Epidermal melanocyte (primary cell): ENCODE measurements around the gene MYO5B.
"Not testable (repeated sequence)": the region's sequence is repeated elsewhere in the genome, so short reads cannot be mapped to it uniquely, and the experiment has no call there.

Source experiments
- DNase-seq: peaks from one replicate; pipeline ENCODE4 v3.0.0; 2011; ENCODE audit warnings: low spot score; ENCODE audit not compliant: insufficient read length

The MYO5B gene

DNA sequence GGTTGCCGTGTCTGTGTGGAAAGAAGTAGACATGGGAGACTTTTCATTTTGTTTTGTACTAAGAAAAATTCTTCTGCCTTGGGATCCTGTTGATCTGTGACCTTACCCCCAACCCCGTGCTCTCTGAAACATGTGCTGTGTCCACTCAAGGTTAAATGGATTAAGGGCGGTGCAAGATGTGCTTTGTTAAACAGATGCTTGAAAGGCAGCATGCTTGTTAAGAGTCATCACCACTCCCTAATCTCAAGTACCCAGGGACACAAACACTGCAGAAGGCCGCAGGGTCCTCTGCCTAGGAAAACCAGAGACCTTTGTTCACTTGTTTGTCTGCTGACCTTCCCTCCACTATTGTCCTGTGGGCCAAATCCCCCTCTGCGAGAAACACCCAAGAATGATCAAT, 394.5 kb downstream of the MYO5B start:
- not testable (repeated sequence) for DNase-seq

DNA sequence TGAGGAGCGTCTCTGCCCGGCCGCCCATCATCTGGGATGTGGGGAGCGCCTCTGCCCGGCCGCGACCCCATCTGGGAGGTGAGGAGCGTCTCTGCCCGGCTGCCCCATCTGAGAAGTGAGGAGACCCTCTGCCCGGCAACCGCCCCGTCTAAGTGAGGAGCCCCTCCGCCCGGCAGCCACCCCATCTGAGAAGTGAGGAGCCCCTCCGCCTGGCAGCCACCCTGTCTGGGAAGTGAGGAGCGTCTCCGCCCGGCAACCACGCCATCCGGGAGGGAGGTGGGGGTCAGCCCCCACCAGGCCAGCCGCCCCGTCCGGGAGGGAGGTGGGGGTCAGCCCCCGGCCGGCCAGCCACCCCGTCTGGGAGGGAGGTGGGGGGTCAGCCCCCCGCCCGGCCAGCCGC, 395.1 kb downstream of the MYO5B start:
- not testable (repeated sequence) for DNase-seq

DNA sequence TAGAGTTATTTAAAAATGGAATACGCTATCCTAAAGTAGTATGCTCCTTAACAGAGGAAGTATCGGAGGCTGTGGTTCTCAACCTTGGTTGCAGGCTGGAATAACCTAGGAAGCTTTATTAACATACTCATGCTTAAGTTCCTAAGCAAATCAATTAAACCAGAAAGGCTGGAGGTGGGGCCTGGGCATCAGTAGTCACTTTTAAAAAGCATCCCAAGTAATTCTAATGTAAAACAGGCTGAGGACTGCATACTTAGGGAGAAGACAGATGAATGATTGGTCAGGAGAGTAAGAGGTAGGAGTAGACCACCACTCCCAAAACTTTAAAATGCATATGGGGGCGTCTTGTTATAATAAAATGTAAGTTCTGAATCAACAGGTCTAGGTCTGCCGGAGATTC, 396.9 kb downstream of the MYO5B start:
- DNase-seq: no peak

DNA sequence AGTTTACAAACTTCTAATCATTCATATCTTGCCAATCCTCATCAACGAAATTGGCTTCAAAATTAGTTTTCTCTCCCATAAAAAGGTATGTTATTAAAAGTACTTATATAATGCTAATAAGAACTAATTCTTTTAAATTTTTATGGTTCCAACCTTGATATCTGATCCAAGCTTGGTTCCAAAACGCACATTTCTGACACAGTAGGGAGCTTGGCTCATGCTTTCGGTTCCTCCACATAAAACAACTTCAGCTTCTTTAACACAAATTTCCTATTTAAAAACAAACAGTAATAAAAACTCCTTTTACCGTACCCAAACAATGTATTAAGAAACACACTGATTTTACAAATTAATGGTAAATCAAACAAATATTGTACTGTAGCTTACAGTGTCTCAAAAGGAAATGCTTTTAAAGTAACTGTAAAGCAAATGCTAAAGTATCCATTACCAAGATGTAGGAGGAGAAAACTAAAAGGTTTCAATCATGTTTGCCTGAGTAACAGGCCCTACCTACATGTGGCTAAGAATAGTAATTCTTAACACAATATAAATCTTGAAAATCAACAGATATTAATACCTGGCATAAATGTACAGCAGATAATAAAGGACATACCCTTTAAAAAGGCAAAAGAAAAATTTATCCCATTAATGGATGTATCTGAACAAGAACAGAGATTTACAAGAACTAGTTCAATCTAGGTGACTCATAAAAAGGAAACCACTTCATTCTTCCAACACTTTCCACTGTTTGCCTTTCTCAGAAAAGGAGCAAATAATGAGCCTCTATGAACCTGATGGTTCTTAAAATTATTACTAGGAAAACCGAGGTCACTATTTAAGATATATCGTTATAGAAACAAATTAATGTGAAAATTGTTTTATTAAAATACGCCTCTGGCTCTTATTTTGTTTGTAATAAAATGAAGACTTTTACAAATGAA, 399.1 kb downstream of the MYO5B start:
- no peak for DNase-seq

DNA sequence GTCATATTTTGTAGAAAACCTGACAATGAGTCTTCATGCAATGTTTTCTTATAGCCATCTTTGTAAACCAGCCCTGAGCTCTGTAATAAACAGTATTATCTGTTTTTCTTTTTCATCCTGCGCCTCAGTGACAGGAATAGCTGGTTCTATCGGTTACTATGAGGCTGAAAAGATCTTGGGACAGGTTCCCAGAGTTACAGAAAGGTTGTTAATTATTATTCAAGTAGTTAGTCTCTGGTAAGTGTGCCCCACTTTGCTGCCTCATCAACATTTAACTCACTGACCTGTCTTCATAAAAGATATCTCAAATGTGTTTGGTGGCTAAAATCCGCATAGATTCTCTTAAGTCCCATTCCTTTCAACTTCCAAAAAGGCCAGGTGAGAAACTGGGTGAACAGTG, 400.2 kb downstream of the MYO5B start:
- no peak for DNase-seq

DNA sequence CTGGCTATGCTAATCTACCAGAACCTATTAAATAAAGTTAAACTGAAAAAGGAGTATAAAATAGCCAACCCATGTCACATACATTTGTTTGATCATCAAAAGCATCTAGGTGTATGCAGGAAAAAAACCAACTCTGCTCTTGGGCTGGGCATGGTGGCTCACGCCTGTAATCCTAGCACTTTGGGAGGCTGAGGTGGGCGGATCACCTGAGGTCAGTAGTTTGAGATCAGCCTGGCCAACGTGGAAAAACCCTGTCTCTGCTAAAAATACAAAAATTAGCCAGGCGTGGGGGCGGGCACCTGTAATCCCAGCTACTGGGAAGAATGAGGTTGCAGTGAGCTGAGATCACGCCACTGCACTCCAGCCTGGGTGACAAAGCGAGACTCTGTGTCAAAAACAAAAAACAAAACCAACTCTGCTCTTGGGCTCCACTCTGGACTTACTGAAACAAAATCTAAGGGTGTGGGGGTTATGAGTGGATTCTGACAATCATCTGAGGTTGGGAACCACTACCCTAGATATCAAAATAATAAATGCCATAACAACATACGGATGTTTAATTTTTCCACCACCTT, 405.3 kb downstream of the MYO5B start:
- not testable (repeated sequence) for DNase-seq

DNA sequence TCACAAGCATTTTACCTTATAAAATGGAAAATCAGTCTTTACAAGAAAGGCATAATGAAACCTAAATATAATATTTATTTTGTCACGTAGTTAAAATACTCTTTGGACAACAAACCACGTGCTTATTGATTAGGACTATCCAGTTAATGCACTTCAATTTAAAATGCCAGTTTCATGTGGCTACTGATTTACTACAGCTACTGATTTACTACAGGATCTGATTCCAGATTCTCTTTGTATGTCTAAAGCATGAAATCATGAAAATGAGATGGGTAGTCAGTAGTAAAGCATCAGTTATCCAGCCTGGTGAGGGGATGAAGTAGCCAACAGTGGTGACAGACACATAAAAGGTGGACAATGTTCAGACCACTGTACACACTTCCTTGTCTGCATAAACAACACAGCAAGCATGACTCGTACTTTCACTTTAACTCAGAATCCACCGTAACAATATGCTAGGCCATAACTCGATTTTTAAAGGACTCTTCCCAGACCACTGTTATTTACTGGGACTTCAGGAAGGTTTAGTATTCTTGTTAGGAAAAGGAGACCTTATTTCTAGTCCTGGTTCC, 406.5 kb downstream of the MYO5B start:
- DNase-seq: no peak

DNA sequence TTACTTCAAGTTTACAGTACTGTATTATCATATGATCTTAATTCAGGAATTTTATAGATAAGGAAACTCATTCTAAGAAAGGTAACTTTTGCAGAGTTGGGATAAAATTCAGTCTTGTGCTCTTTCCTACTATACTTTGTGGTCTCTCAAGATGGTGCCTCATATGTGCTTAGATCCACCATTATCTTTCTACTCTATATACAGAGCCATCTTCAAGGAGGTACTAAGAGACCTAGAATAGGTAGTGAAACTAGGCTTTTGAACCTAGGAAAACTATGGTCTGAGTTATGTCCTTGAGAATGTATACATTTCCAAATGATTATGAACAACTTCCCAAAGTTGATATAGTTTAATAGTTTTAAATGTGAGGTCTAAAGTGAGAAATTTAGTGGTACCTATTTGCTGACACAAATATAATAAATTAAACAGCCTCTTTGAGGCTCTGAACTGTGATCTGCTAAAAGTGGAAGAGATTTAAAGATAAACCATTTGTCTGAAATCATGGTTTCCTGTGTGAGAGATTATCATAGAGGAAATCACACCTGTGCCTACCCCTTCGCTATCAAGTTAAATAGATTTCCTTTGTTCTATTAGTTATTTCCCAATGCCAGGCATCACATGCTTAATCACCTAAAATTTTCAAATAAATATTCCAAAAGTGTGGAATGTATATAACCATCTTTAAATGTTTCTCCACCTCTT, 408.8 kb downstream of the MYO5B start:
- DNase-seq: no peak

DNA sequence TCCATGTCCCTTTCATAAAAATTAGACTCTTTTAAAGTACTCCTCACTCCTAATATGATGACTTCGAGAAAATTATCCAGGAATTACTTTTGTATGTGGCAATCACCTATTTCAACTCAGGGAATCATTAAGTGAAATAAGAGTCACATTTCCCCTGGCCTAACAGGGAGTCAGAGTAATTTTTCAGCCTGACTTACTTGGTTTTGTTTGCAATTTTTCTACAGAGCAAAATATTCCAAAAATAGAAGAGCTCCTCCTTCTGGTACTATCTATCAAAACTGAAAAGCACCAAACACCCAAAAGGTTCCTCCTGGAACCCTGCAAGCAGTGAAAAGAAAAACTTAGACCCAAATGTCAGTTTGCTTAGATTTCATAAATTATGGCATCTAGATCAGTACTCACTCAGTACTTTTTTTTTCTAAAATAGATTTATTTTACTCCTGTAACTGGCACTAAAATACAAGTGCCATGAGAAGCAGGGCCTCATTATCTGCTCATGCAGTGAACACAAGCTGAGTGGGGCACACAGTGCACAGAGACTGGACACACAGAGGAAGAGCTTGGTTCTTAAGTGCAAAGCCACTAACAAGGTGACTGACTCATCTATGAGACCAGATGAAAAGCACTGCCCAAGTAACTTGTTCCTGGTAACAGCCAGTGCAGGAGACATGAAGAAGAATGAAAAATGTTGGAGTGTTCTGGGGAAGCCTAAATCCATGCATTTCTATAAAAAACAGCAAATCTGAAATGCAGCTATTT, 410.3 kb downstream of the MYO5B start:
- DNase-seq: no peak

DNA sequence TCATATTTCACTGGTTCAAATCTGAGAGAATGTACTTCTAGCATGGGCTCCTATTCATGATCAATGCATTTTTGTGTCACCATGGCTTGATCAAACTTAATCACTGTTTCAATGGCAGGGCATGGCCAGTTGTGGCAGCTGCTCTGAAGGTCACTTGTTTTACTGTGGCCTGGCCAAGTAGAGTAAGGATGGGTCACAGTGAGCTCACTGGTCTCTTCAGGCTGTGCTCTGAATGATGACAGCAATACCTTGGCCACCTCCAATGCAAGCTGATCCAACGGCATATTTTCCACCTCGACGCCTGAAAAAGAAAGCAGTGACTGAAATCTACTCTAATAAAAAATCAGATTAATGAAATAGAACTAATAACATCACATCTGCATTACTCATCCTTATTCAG, 411.3 kb downstream of the MYO5B start:
- DNase-seq: not testable (repeated sequence)

DNA sequence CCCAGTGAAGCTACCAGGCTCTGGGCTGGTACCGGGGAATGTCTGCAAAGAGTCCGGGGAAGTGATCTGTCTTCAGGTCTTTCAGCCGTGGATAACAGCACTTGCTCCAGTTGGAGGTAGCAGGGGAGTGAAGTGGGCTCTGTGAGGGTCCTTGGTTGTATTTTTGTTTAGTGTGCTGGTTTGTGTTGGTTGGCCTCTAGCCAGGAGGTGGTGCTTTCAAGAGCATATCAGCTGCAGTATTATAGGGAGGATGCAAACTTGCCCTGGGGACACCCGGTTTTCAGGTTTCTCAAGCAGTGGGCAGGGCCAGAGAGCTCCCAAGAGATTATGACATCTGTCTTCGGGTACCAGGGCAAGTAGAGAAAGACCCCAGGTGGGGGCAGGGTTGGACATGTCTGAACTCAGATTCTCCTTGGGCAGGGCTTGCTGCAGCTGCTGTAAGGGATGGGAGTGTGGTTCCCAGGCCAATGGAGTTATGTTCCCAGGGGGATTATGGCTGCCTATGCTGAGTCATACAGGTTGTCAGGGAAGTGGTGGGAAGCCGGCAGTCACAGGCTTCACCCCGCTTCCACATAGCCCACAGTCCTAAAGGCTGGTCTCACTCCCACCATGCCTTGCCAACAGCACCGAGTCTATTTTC, 416.0 kb downstream of the MYO5B start:
- no peak for DNase-seq
